HL-60 (cell line): Measurements from ENCODE around the gene RYR3.

Experiments used
- DNase-seq, 2 experiments: peaks; one replicate each; pipeline ENCODE4 v3.0.0-alpha.2; 2010 to 2020; ENCODE audit warnings: low read depth in 1 of 2, low spot score in 1 of 2
- H3K27ac ChIP-seq: fragments of 250-450 bp; sonication (Bioruptor Pico); replicated peaks from 2 replicates; pipeline ENCODE4 v1.5.1; 2020; ENCODE audit warnings: mild to moderate bottlenecking, moderate library complexity
- H3K27me3 ChIP-seq: fragments of 250-450 bp; sonication (Bioruptor Pico); 2 replicates; pipeline ENCODE4 v1.5.1; 2021; ENCODE audit warnings: mild to moderate bottlenecking, moderate library complexity; ENCODE audit not compliant: insufficient read depth, poor library complexity, severe bottlenecking
- H3K4me3 ChIP-seq: replicated peaks from 2 replicates; pipeline ENCODE4 v1.5.1; 2011; ENCODE audit warnings: mild to moderate bottlenecking, control low read depth, low read length; ENCODE audit not compliant: insufficient read depth
- CTCF ChIP-seq: IDR thresholded peaks from one replicate; pipeline ENCODE4 v1.5.1; 2011; ENCODE audit warnings: low read length, control low read depth, inconsistent platforms; ENCODE audit not compliant: insufficient read depth
- GABPA ChIP-seq: IDR thresholded peaks from 2 replicates; pipeline ENCODE4 v1.6.1; 2012; ENCODE audit warnings: low read depth
- POLR2AphosphoS5 ChIP-seq: IDR thresholded peaks from 2 replicates; pipeline ENCODE4 v1.6.1; 2012; ENCODE audit warnings: low read depth
- REST ChIP-seq: IDR thresholded peaks from 2 replicates; pipeline ENCODE4 v1.6.1; 2012; ENCODE audit warnings: low read depth; ENCODE audit not compliant: insufficient replicate concordance
- SPI1 ChIP-seq: IDR thresholded peaks from 2 replicates; pipeline ENCODE4 v1.6.1; 2012; ENCODE audit warnings: low read depth, mild to moderate bottlenecking, borderline replicate concordance

RYR3 gene

GRCh38 chr15:33320017-33320416 lies 9.2 kb downstream of the RYR3 start:
- DNase-seq: no peak
- H3K4me3 ChIP-seq: no peak overlapping the region
- H3K27me3 ChIP-seq: no peaks in the 10 kb centered on the region
- no peak overlapping the region for H3K27ac ChIP-seq
- no peak for TF ChIP-seq CTCF
- TF ChIP-seq GABPA: no peak
- TF ChIP-seq REST: no peak
- no peak for TF ChIP-seq POLR2AphosphoS5

- no peak for DNase-seq
- no peaks in the 10 kb centered on the region for H3K27me3 ChIP-seq
- H3K4me3 ChIP-seq: no peak overlapping the region
- TF ChIP-seq CTCF (no peak), GABPA (no peak), POLR2AphosphoS5 (no peak), SPI1 (no peak), REST (no peak)
- no peak overlapping the region for H3K27ac ChIP-seq
Observed at GRCh38 chr15:33322091-33322490, 11.3 kb downstream of the RYR3 start.

- H3K27ac ChIP-seq: no peak overlapping the region
- no peak for TF ChIP-seq SPI1
- no peak for TF ChIP-seq REST
- no peak for TF ChIP-seq GABPA
- no peak for TF ChIP-seq POLR2AphosphoS5
- TF ChIP-seq CTCF: no peak
- no peak for DNase-seq
- no peak overlapping the region for H3K4me3 ChIP-seq
- H3K27me3 ChIP-seq: no peaks in the 10 kb centered on the region
Observed at GRCh38 chr15:33324609-33325008, 13.8 kb downstream of the RYR3 start.
